OCI-LY1 (cell line): ENCODE results near the gene ALG3.

ENCODE experiments used
- EZH2 ChIP-seq: fragments of 200-600 bp; sonication (generic), shearing (Covaris generic); IDR thresholded peaks from 2 replicates; pipeline ENCODE4 v1.8.0; 2017; ENCODE audit warnings: borderline replicate concordance, mixed run types, mild to moderate bottlenecking, antibody characterized with exemption, low read length, moderate library complexity, mixed read lengths
- TF ChIP-seq, protein P1 (sequence below): fragments of 200-600 bp; sonication (generic), shearing (Covaris generic); IDR thresholded peaks from 2 replicates; pipeline ENCODE4 v1.5.1; 2017; ENCODE audit warnings: mild to moderate bottlenecking, antibody characterized with exemption, low read length, moderate library complexity, mixed read lengths

DNA sequence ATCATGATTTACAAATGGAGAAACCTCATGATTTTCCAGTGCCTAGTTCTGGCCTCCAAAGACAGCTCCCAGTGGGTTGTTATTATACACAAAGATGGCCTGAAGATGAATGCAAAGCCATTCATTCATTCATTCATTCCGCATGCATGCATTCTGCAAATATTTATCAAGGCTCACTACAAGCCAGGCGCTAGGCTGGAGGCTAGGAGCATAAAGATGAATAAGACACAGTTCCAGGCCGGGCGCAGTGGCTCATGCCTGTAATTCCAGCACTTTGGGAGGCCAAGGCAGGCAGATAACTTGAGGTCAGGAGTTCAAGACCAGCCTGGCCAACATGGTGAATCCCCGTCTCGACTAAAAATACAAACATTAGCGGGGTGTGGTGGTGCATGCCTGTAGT is 47.9 kb upstream of the ALG3 start:
- TF ChIP-seq, protein P1, sequence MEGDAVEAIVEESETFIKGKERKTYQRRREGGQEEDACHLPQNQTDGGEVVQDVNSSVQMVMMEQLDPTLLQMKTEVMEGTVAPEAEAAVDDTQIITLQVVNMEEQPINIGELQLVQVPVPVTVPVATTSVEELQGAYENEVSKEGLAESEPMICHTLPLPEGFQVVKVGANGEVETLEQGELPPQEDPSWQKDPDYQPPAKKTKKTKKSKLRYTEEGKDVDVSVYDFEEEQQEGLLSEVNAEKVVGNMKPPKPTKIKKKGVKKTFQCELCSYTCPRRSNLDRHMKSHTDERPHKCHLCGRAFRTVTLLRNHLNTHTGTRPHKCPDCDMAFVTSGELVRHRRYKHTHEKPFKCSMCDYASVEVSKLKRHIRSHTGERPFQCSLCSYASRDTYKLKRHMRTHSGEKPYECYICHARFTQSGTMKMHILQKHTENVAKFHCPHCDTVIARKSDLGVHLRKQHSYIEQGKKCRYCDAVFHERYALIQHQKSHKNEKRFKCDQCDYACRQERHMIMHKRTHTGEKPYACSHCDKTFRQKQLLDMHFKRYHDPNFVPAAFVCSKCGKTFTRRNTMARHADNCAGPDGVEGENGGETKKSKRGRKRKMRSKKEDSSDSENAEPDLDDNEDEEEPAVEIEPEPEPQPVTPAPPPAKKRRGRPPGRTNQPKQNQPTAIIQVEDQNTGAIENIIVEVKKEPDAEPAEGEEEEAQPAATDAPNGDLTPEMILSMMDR, result no peak
- TF ChIP-seq EZH2, result no peak
